Keratinocyte (primary cell): Measurements from ENCODE around the gene ADRA1B. TPM values are rescaled to one million over a fixed set of nuclear protein-coding genes. Genes with fewer than 3 reads are reported as not detected.

Experiments
- DNase-seq: peaks from one replicate; pipeline ENCODE4 v3.0.0-alpha.2; 2011; ENCODE audit warnings: low read depth, missing footprints, low spot score
- FAIRE-seq: peaks from 2 replicates; lab custom pipeline; 2011; peaks lifted over from hg19 to GRCh38; lab: Jason Lieb, UNC
- H2AFZ ChIP-seq: 2 replicates; pipeline ENCODE4 v1.6.0; 2012; ENCODE audit warnings: low read length, control low read depth, inconsistent platforms; ENCODE audit not compliant: control insufficient read depth
- H3K27ac ChIP-seq: 2 replicates; pipeline ENCODE4 v1.5.1; 2011; ENCODE audit warnings: low read length; ENCODE audit not compliant: control insufficient read depth, insufficient read depth
- H3K27me3 ChIP-seq: 3 replicates; pipeline ENCODE4 v1.6.0; 2011; ENCODE audit warnings: low read length; ENCODE audit not compliant: control insufficient read depth, insufficient read depth; ENCODE audit errors: extremely low read depth
- H3K36me3 ChIP-seq, 2 experiments: 2 replicates in 1 of 2; 3 replicates in 1 of 2; pipeline ENCODE4 v1.5.1; 2011; ENCODE audit warnings: low read length in 2 of 2, mild to moderate bottlenecking in 1 of 2; ENCODE audit not compliant: control insufficient read depth in 2 of 2, insufficient read depth in 2 of 2; ENCODE audit errors: extremely low read depth in 1 of 2
- H3K4me1 ChIP-seq: 3 replicates; pipeline ENCODE4 v1.5.1; 2011; ENCODE audit warnings: low read length; ENCODE audit not compliant: control insufficient read depth, insufficient read depth; ENCODE audit errors: extremely low read depth
- H3K4me2 ChIP-seq: 3 replicates; pipeline ENCODE4 v1.6.0; 2011; ENCODE audit warnings: low read depth, low read length; ENCODE audit not compliant: control insufficient read depth, insufficient read depth; ENCODE audit errors: extremely low read depth
- H3K4me3 ChIP-seq, 3 experiments: fragments of 200-600 bp in 1 of 3; sonication (generic) in 1 of 3; 2 replicates in 2 of 3; 3 replicates in 1 of 3; pipeline ENCODE4 v1.5.1; 2011 to 2016; ENCODE audit warnings: low read length in 3 of 3, mild to moderate bottlenecking in 3 of 3, control low read depth in 2 of 3, inconsistent platforms in 1 of 3, low read depth in 1 of 3, mixed read lengths in 1 of 3, mixed run types in 1 of 3, moderate library complexity in 1 of 3; ENCODE audit not compliant: control insufficient read depth in 2 of 3, insufficient read depth in 2 of 3; ENCODE audit errors: extremely low read depth in 1 of 3
- H3K79me2 ChIP-seq: 2 replicates; pipeline ENCODE4 v1.6.0; 2012; ENCODE audit warnings: low read length; ENCODE audit not compliant: control insufficient read depth, insufficient read depth
- H3K9ac ChIP-seq: 3 replicates; pipeline ENCODE4 v1.6.0; 2011; ENCODE audit warnings: low read length; ENCODE audit not compliant: control insufficient read depth, insufficient read depth; ENCODE audit errors: extremely low read depth
- H3K9me1 ChIP-seq: 3 replicates; pipeline ENCODE4 v1.6.0; 2011; ENCODE audit warnings: low read length; ENCODE audit not compliant: control insufficient read depth, insufficient read depth; ENCODE audit errors: extremely low read depth
- H3K9me3 ChIP-seq: 2 replicates; pipeline ENCODE4 v1.5.1; 2012; ENCODE audit warnings: low read depth, low read length; ENCODE audit not compliant: control insufficient read depth
- H4K20me1 ChIP-seq: 3 replicates; pipeline ENCODE4 v1.6.0; 2011; ENCODE audit warnings: low read length; ENCODE audit not compliant: control insufficient read depth, insufficient read depth; ENCODE audit errors: extremely low read depth
- CTCF ChIP-seq, 3 experiments: IDR thresholded peaks in 1 of 3; conservative IDR thresholded peaks in 1 of 3; optimal IDR thresholded peaks in 1 of 3; 2 replicates in 2 of 3; 3 replicates in 1 of 3; pipeline versions ENCODE3 to v1.5.1; 2011; ENCODE audit warnings: low read length in 3 of 3, mild to moderate bottlenecking in 3 of 3, moderate library complexity in 2 of 3, control low read depth in 1 of 3, inconsistent platforms in 1 of 3; ENCODE audit not compliant: insufficient read depth in 2 of 3; ENCODE audit errors: extremely low read depth in 1 of 3
- EZH2 ChIP-seq: IDR thresholded peaks from one replicate; pipeline ENCODE4 v1.6.1; 2012; ENCODE audit warnings: inconsistent platforms, mild to moderate bottlenecking, low read length, moderate library complexity
- dilution Hi-C: fragments of 300-500 bp; cut with MboI; formaldehyde crosslinking; loops from one replicate; pipeline ENCODE4 v1.7.0; 2020; ENCODE audit warnings: low sequenced_read_pairs; ENCODE audit not compliant: extremely low pct_ligation_motif_present
- polyA plus RNA-seq, 5 experiments: library from polyadenylated mRNA; depleted of rRNA in 3 of 5; stranded (reverse) in 3 of 5; stranded (forward) in 1 of 5; unstranded in 1 of 5; fragments of >200 nt; gene quantifications; 1 replicate in 1 of 5; 2 replicates in 3 of 5; 3 replicates in 1 of 5; pipeline versions ENCODE4 v1.2.1 to v1.2.3, GENCODE V29; 2011 to 2012; ENCODE audit warnings: missing spikeins in 2 of 5, low read depth in 1 of 5, low replicate concordance in 1 of 5

The ADRA1B gene
- polyA plus RNA-seq, 1 donor (not counting 4 experiments of a cell fraction or from before 2014, with no cell fraction given) = 0.18 TPM

- no peaks in the 10 kb centered on the region for H3K4me1 ChIP-seq
- H3K9ac ChIP-seq = no peak overlapping the region
- no peaks in the 10 kb centered on the region for H3K79me2 ChIP-seq
- dilution Hi-C loops = no loop called here
- no peaks in the 10 kb centered on the region for H3K36me3 ChIP-seq
- FAIRE-seq (no peak), DNase-seq (no peak)
- TF ChIP-seq EZH2 (no peak), CTCF (optimal IDR thresholded peaks at IDR 0.05 in 1 of 3, IDR thresholded peaks at IDR 0.05 in 1 of 3, conservative IDR thresholded peaks at IDR 0.05 in 1 of 3; ENCODE audit: extremely low read depth in 1 of 3, insufficient read depth in 2 of 3, low read length in 3 of 3) (no peak)
- H3K4me3 ChIP-seq = no peak overlapping the region
- no peak overlapping the region for H3K4me2 ChIP-seq
- H4K20me1 ChIP-seq = no peaks in the 10 kb centered on the region
- no peaks in the 10 kb centered on the region for H3K27me3 ChIP-seq
- H3K27ac ChIP-seq = no peak overlapping the region
- H2AFZ ChIP-seq = no peak overlapping the region
- H3K9me3 ChIP-seq = no peaks in the 10 kb centered on the region
- no peaks in the 10 kb centered on the region for H3K9me1 ChIP-seq
Measured at GRCh38 chr5:159951834-159952233, 35.6 kb downstream of the ADRA1B start.

GRCh38 chr5:159953609-159954008, 37.3 kb downstream of the ADRA1B start:
- no peaks in the 10 kb centered on the region for H3K79me2 ChIP-seq
- H3K27me3 ChIP-seq = no peaks in the 10 kb centered on the region
- DNase-seq = no peak
- dilution Hi-C loops = no loop called here
- no peak for TF ChIP-seq EZH2
- no peak for TF ChIP-seq CTCF (optimal IDR thresholded peaks at IDR 0.05 in 1 of 3, IDR thresholded peaks at IDR 0.05 in 1 of 3, conservative IDR thresholded peaks at IDR 0.05 in 1 of 3; ENCODE audit: extremely low read depth in 1 of 3, insufficient read depth in 2 of 3, low read length in 3 of 3)
- no peaks in the 10 kb centered on the region for H3K9me3 ChIP-seq
- H3K4me3 ChIP-seq = no peak overlapping the region
- H3K4me1 ChIP-seq = no peaks in the 10 kb centered on the region
- H3K36me3 ChIP-seq = no peaks in the 10 kb centered on the region
- H2AFZ ChIP-seq = no peak overlapping the region
- no peak overlapping the region for H3K9ac ChIP-seq
- H3K27ac ChIP-seq = no peak overlapping the region
- no peaks in the 10 kb centered on the region for H3K9me1 ChIP-seq
- H4K20me1 ChIP-seq = no peaks in the 10 kb centered on the region
- H3K4me2 ChIP-seq = no peak overlapping the region
- FAIRE-seq = no peak
